ENCODE measurements around the gene METTL26. TPM values are rescaled to one million over a fixed set of nuclear protein-coding genes. Genes with fewer than 3 reads are reported as not detected.

The METTL26 gene
- total RNA-seq, 1 donor = 51.8 TPM

DNA sequence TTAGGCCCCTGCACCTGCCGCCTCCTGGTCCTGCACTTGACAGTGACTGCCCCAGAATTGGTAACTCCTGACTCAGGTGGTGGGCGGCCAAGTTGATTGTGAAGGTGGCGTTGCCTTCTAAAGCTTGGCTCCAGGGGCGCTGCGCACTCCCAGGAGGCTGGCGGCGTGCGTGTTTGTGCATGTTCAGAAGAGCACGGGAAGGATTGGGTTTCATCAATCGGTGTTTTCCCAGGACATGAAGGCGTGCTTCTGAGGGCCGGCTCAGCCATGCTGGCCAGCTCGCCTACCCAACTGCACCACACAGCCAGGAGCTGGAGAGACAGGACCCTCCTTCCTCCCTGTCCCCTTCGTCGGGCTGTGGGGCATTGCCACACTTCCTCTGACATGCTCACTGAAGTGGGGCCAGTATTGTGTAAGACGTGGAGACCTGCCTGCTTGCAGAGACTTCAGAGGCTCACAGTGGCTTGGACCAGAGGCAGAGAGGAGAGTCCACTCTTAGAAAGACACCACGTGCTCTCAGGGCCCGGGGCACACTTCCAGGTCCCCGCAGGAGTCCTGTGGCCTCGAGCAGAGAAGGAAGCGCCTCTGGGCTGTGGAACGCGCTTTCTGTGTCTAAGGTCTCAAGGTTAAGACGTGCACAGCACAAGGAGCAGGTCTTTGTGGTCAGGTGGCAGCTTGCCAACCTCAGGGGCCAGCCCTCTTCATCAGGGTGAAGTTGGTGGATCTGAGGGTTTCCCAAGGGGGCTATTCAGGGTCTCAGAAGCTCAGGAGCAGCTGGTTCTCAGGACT is 43.4 kb downstream of the METTL26 start:
- peak; percentile 40 for DNase-seq (ENCODE audit: low read depth)
- TF ChIP-seq, protein P1, sequence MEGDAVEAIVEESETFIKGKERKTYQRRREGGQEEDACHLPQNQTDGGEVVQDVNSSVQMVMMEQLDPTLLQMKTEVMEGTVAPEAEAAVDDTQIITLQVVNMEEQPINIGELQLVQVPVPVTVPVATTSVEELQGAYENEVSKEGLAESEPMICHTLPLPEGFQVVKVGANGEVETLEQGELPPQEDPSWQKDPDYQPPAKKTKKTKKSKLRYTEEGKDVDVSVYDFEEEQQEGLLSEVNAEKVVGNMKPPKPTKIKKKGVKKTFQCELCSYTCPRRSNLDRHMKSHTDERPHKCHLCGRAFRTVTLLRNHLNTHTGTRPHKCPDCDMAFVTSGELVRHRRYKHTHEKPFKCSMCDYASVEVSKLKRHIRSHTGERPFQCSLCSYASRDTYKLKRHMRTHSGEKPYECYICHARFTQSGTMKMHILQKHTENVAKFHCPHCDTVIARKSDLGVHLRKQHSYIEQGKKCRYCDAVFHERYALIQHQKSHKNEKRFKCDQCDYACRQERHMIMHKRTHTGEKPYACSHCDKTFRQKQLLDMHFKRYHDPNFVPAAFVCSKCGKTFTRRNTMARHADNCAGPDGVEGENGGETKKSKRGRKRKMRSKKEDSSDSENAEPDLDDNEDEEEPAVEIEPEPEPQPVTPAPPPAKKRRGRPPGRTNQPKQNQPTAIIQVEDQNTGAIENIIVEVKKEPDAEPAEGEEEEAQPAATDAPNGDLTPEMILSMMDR (IDR thresholded peaks at IDR 0.05; ENCODE audit: insufficient read depth, low read depth, low read length) = no peak
- H3K4me3 ChIP-seq (ENCODE audit: low read depth, low read length) = no peak overlapping the region

DNA sequence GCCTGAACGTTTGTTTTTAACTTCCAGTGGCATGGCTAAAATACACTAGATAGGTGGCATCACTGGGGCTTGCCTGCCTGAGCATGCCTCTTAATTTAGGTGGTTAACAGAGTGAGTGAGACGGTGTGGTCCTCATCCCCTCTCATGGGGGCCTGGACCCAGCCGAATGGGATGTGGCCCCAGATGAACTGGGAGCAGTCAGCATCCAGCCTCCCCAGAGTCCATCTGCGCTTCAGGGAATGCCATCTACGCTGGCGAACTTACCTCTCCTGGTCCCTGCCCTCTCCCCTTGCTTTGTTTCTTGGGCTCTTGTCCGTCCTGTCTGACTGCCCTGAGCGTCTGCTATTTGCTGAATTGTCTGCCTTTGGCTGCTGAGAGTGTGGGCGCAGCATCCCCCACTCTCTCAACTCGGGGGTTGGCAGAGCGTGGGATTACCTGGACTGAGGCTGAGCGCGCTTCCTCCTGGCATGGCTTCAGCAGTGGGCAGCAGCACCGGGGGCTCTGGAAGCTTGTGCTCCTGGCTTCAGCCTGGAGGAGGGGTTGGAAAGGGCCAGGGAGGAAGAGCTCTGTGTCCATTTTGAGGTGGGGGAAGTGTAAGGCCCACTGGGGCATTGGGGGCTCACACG is 44.1 kb downstream of the METTL26 start:
- no peak for DNase-seq (ENCODE audit: low read depth)
- TF ChIP-seq, protein P1 (IDR thresholded peaks at IDR 0.05; ENCODE audit: insufficient read depth, low read depth, low read length) = no peak

DNA sequence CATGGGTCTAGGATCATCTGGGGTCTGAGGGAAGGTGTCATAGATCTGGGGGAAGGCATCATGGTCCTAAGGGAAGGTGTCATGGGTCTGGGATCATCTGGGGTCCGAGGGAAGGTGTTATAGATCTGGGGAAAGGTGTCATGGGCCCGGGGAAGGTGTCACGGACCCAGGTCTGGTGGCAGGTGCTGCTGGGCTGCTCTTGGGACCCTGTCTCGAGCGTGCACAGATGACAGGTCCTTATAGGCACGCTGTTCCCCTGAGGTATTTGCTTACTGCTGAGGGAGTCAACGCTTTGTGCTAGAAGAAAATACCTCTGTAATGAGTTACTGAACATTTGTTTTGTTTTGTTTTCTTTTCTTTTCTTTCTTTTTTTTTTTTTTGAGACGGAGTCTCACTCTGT is 44.9 kb downstream of the METTL26 start:
- TF ChIP-seq, protein P1 (IDR thresholded peaks at IDR 0.05; ENCODE audit: insufficient read depth, low read depth, low read length) = no peak
- H3K4me3 ChIP-seq (ENCODE audit: low read depth, low read length) = peak overlapping the region; percentile 86
- no peak for DNase-seq (ENCODE audit: low read depth)

More for the DNA sequence above, 44.1 kb downstream of the METTL26 start:
- no peak overlapping the region for H3K4me3 ChIP-seq (ENCODE audit: low read depth, low read length)

DNA sequence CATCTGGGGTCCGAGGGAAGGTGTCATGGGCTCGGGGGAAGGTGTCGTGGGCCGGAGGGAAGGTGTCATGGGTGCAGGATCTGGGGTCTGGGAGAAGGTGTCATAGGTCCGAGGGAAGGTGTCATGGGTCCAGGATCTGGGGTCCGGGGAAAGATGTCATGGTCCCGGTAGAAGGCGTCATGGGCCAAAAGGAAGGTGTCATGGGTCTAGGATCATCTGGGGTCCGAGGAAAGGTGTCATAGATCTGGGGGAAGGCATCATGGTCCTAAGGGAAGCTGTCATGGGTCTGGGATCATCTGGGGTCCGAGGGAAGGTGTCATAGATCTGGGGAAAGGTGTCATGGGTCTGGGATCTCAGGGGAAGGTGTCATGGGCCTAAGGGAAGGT is 45.3 kb downstream of the METTL26 start:
- no peak for DNase-seq (ENCODE audit: low read depth)
- TF ChIP-seq, protein P1 (IDR thresholded peaks at IDR 0.05; ENCODE audit: insufficient read depth, low read depth, low read length) = no peak
- peak overlapping the region; percentile 86 for H3K4me3 ChIP-seq (ENCODE audit: low read depth, low read length)

DNA sequence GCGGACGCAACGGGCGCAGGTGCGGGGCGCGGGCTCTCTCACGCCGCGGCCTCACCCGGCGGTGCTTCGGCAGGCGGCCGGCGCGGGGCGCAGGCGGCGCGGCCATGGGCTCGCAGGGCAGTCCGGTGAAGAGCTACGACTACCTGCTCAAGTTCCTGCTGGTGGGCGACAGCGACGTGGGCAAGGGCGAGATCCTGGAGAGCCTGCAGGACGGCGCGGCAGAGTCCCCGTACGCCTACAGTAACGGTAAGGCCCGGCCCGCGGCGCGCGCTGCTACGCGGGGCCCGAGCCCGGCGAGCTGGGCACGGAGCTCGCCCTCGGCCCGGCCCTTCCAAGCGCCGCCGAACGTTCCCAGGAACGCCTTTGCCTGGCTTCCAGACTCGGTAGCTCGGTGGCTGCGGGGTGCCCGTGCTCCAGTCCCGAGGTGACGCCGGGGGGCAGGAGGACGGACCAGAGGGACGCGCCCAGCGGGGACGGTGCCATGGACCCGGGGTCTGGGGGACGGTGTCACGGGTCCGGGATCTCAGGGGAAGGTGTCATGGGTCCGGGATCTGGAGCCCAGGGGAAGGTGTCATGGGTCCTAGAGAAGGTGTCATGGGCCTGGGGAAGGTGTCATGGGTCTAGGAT is 45.8 kb downstream of the METTL26 start:
- TF ChIP-seq, protein P1 (IDR thresholded peaks at IDR 0.05; ENCODE audit: insufficient read depth, low read depth, low read length) = no peak
- DNase-seq (ENCODE audit: low read depth) = peak; percentile 69
- peak overlapping the region; percentile 86 for H3K4me3 ChIP-seq (ENCODE audit: low read depth, low read length)

DNA sequence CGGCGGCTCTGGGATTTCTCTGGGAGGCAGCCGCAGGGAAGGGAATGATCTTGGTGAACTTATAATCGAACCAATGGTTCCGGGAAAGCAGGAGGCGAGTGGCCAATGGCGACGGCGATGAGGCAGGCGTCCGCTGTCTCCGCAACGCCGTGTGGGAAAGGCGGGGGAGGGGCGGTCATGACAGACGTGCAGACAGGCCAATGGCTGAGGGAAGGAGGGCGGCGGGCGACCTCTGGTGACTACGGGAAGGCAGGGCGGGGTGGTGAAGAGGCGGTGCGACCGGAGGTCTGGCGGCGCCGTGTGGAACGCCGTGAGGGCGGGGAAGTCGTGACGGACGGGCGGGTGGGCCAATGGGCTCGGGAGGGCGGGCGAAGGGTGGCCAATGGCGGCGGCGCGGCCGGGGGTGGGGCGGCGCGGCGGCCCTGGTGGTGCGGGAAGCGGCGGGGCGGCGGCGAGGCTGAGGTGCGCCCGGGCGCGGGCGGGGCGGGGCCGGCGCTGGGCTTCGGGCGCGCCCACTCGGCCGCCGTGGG is 46.4 kb downstream of the METTL26 start, which contains the start of gene RAB40C:
RAB40C (plus strand) TSS at position 409 of the 530 bp plus-strand sequence. CDS start 226 bp downstream, outside the sequence.
- TF ChIP-seq, protein P1 (IDR thresholded peaks at IDR 0.05; ENCODE audit: insufficient read depth, low read depth, low read length) = no peak
- DNase-seq (ENCODE audit: low read depth) = peak; percentile 99
- peak within 1 kb of the TSS; percentile 88 for H3K4me3 ChIP-seq (ENCODE audit: low read depth, low read length)
